HEK293 (cell line): ENCODE data around the gene STPG3.

Experiments
- CTCF ChIA-PET: fragments of 350-600 bp; formaldehyde crosslinking; extraction: SDS; loops from one replicate; lab custom pipeline; 2021; ENCODE audit warnings: antibody characterized with exemption; lab: Yijun Ruan, JAX
- POLR2A ChIA-PET: fragments of 300-600 bp; formaldehyde crosslinking; extraction: SDS; loops from one replicate; lab custom pipeline; 2020; ENCODE audit warnings: antibody characterized with exemption, inconsistent platforms; lab: Yijun Ruan, JAX
- H3K27ac ChIP-seq: fragments of 200-500 bp; sonication (Bioruptor generic); 2 replicates; pipeline ENCODE4 v1.5.1; 2014; ENCODE audit warnings: low read depth, low read length, control low read depth, inconsistent platforms; ENCODE audit errors: extremely low read depth
- H3K36me3 ChIP-seq, 2 experiments: fragments of 200-500 bp in 1 of 2; sonication (Bioruptor generic) in 1 of 2; 1 replicate in 1 of 2; 2 replicates in 1 of 2; pipeline ENCODE4 v1.5.1; 2014 to 2017; ENCODE audit warnings: inconsistent platforms in 2 of 2, low read length in 2 of 2; ENCODE audit not compliant: control insufficient read depth in 2 of 2, insufficient read depth in 1 of 2
- H3K4me1 ChIP-seq: fragments of 200-500 bp; sonication (Bioruptor generic); 2 replicates; pipeline ENCODE4 v1.5.1; 2014; ENCODE audit warnings: mild to moderate bottlenecking, low read length, inconsistent platforms; ENCODE audit not compliant: control insufficient read depth, insufficient read depth
- H3K4me3 ChIP-seq: 2 replicates; pipeline ENCODE4 v1.5.1; 2011; ENCODE audit warnings: low read depth, mild to moderate bottlenecking, control low read depth, low read length, moderate library complexity
- H3K9me3 ChIP-seq: fragments of 200-500 bp; sonication (Bioruptor generic); 2 replicates; pipeline ENCODE4 v1.5.1; 2014; ENCODE audit warnings: low read depth, low read length, inconsistent platforms; ENCODE audit not compliant: control insufficient read depth, insufficient read depth
- GFI1B ChIP-seq: fragments of 450-650 bp; formaldehyde crosslinking; IDR thresholded peaks from 2 replicates; pipeline ENCODE4 v1.5.1; 2016; ENCODE audit warnings: missing biosample characterization, missing genetic modification characterization
- IKZF3 ChIP-seq: fragments of 450-650 bp; IDR thresholded peaks from 2 replicates; pipeline ENCODE4 v1.5.0; 2018; ENCODE audit warnings: missing biosample characterization, mild to moderate bottlenecking, missing genetic modification characterization, moderate library complexity
- OVOL3 ChIP-seq: fragments of 450-650 bp; formaldehyde crosslinking; IDR thresholded peaks from 2 replicates; pipeline ENCODE4 v1.5.1; 2016; ENCODE audit warnings: missing biosample characterization, missing genetic modification characterization
- PRDM1 ChIP-seq: fragments of 450-650 bp; formaldehyde crosslinking; IDR thresholded peaks from 2 replicates; pipeline ENCODE4; 2016; ENCODE audit warnings: missing biosample characterization, missing genetic modification characterization
- REST ChIP-seq: fragments of 450-650 bp; formaldehyde crosslinking; IDR thresholded peaks from 2 replicates; pipeline ENCODE4 v1.5.1; 2016; ENCODE audit warnings: missing biosample characterization, missing genetic modification characterization
- SCRT1 ChIP-seq: fragments of 450-650 bp; formaldehyde crosslinking; IDR thresholded peaks from 2 replicates; pipeline ENCODE4 v1.5.1; 2016; ENCODE audit warnings: missing biosample characterization, missing genetic modification characterization, borderline replicate concordance
- SP2 ChIP-seq: fragments of 450-650 bp; formaldehyde crosslinking; IDR thresholded peaks from 2 replicates; pipeline ENCODE4 v1.5.1; 2016; ENCODE audit warnings: missing biosample characterization, missing genetic modification characterization
- SP7 ChIP-seq: fragments of 450-650 bp; formaldehyde crosslinking; IDR thresholded peaks from 2 replicates; pipeline ENCODE4 v1.5.1; 2016; ENCODE audit warnings: missing biosample characterization, missing genetic modification characterization
- ZFP41 ChIP-seq: fragments of 450-650 bp; formaldehyde crosslinking; IDR thresholded peaks from 2 replicates; pipeline ENCODE4 v1.5.1; 2016; ENCODE audit warnings: missing biosample characterization, missing genetic modification characterization, borderline replicate concordance
- ZIC2 ChIP-seq: fragments of 450-650 bp; formaldehyde crosslinking; IDR thresholded peaks from 2 replicates; pipeline ENCODE4 v1.5.1; 2016; ENCODE audit warnings: missing biosample characterization, missing genetic modification characterization
- ZNF114 ChIP-seq: fragments of 450-650 bp; formaldehyde crosslinking; IDR thresholded peaks from 2 replicates; pipeline ENCODE4 v1.5.0; 2017; ENCODE audit warnings: missing biosample characterization, missing genetic modification characterization
- ZNF223 ChIP-seq: fragments of 450-650 bp; formaldehyde crosslinking; IDR thresholded peaks from 2 replicates; pipeline ENCODE4 v1.5.1; 2016; ENCODE audit warnings: missing biosample characterization, missing genetic modification characterization
- ZNF239 ChIP-seq: fragments of 450-650 bp; formaldehyde crosslinking; IDR thresholded peaks from 2 replicates; pipeline ENCODE4 v1.5.1; 2016; ENCODE audit warnings: missing biosample characterization, missing genetic modification characterization
- ZNF292 ChIP-seq: fragments of 450-650 bp; formaldehyde crosslinking; IDR thresholded peaks from 2 replicates; pipeline ENCODE4 v1.5.1; 2016; ENCODE audit warnings: low read depth, missing biosample characterization, missing genetic modification characterization, borderline replicate concordance
- ZNF324 ChIP-seq: fragments of 450-650 bp; formaldehyde crosslinking; IDR thresholded peaks from 2 replicates; pipeline ENCODE4 v1.5.1; 2016; ENCODE audit warnings: missing biosample characterization, missing genetic modification characterization
- ZNF341 ChIP-seq: fragments of 450-650 bp; formaldehyde crosslinking; IDR thresholded peaks from 2 replicates; pipeline ENCODE4; 2016; ENCODE audit warnings: low read depth, missing biosample characterization, missing genetic modification characterization
- ZNF48 ChIP-seq: fragments of 450-650 bp; formaldehyde crosslinking; IDR thresholded peaks from 2 replicates; pipeline ENCODE4 v1.5.1; 2016; ENCODE audit warnings: missing biosample characterization, missing genetic modification characterization
- ZNF514 ChIP-seq: fragments of 450-650 bp; formaldehyde crosslinking; IDR thresholded peaks from 2 replicates; pipeline ENCODE4 v1.5.1; 2016; ENCODE audit warnings: missing biosample characterization, missing genetic modification characterization
- ZNF544 ChIP-seq: fragments of 450-650 bp; formaldehyde crosslinking; IDR thresholded peaks from 2 replicates; pipeline ENCODE4 v1.5.0; 2017; ENCODE audit warnings: missing biosample characterization, missing genetic modification characterization
- ZNF585B ChIP-seq: fragments of 450-650 bp; formaldehyde crosslinking; IDR thresholded peaks from 2 replicates; pipeline ENCODE4 v1.5.1; 2016; ENCODE audit warnings: missing biosample characterization, missing genetic modification characterization
- ZNF626 ChIP-seq: fragments of 450-650 bp; sonication (Bioruptor Pico); formaldehyde crosslinking; IDR thresholded peaks from 2 replicates; pipeline ENCODE4 v1.5.1; 2018; ENCODE audit warnings: missing biosample characterization, missing genetic modification characterization, inconsistent platforms
- ZNF768 ChIP-seq: fragments of 450-650 bp; formaldehyde crosslinking; IDR thresholded peaks from 2 replicates; pipeline ENCODE4 v1.5.1; 2018; ENCODE audit warnings: missing biosample characterization, mild to moderate bottlenecking, missing genetic modification characterization
- ZNF792 ChIP-seq: fragments of 450-650 bp; formaldehyde crosslinking; IDR thresholded peaks from 2 replicates; pipeline ENCODE4 v1.5.1; 2016; ENCODE audit warnings: missing biosample characterization, missing genetic modification characterization
- ZSCAN23 ChIP-seq: fragments of 450-650 bp; formaldehyde crosslinking; IDR thresholded peaks from 2 replicates; pipeline ENCODE4 v1.5.1; 2016; ENCODE audit warnings: missing biosample characterization, missing genetic modification characterization
- TF ChIP-seq, protein P1 (sequence below): fragments of 450-650 bp; formaldehyde crosslinking; IDR thresholded peaks from 2 replicates; pipeline ENCODE4 v1.5.1; 2017; ENCODE audit warnings: missing biosample characterization, missing genetic modification characterization
- TF ChIP-seq, protein P2 (sequence below): fragments of 450-650 bp; formaldehyde crosslinking; IDR thresholded peaks from 2 replicates; pipeline ENCODE4 v1.5.1; 2016; ENCODE audit warnings: missing biosample characterization, missing genetic modification characterization
- TF ChIP-seq, protein P3 (sequence below): sonication (generic); formaldehyde crosslinking; IDR thresholded peaks from 2 replicates; pipeline ENCODE4 v1.8.1; 2022; ENCODE audit warnings: mild to moderate bottlenecking, moderate library complexity, missing genetic modification reagents

STPG3 gene

GRCh38 chr9:137240318-137240840 is 10.7 kb upstream of the STPG3 start (continued):
- TF ChIP-seq ZNF292 (no peak), ZNF223 (tag by site-specific recombination) (no peak), ZSCAN23 (no peak; the same call in 1 of the 2 replicates), ZNF626 (tag by site-specific recombination) (no peak), IKZF3 (tag by site-specific recombination) (peak; percentile 84), SP7 (tag by site-specific recombination) (peak; percentile 86), ZNF48 (tag by site-specific recombination) (no peak), GFI1B (no peak)

DNA sequence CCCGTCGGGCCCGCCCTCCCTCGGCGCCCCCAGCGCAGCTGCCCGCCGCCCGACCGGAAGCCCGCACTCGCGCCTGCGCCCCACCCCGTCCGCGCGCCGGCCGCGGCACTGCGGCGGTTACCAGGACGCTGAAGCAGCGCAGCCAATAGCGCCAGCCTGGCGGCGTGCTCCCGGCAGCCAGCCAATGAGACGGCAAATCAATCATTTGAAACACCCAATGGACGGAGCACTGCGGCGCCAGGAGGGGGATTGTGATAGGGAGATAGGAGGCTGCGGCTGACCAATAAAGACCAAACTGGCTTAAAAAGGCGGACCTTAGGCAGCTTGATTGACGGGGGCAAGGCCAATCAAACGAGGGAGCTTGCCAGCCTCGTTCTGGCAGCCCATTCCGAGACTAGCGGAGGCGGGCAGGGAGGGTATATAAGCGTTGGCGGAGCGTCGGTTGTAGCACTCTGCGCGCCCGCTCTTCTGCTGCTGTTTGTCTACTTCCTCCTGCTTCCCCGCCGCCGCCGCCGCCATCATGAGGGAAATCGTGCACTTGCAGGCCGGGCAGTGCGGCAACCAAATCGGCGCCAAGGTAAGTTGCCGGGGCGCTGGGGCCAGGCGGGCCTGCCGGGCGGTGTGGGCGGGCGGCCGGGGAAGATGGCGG is 10.1 kb upstream of the STPG3 start, which contains the start of gene TUBB4B:
Gene TUBB4B, plus strand, starts transcription at position 447 of the 649 bp plus-strand sequence. Its CDS starts 74 bp downstream, at position 521.
- Histone ChIP-seq H3K9me3 (no peaks in the 10 kb centered on the region), H3K36me3 (peaks cover 0 to 32% of the 10 kb centered on the region in 2 experiments; a peak in 1 of 3 replicates), H3K4me1 (peaks cover 6% of the 10 kb centered on the region; the same call in 1 of the 2 replicates), H3K27ac (peak within 1 kb of the TSS; percentile 93), H3K4me3 (peak within 1 kb of the TSS; percentile 83)
- CTCF ChIA-PET = interaction anchor here (0.6 to 1.7 kb wide), 10 partner anchors 8 to 205 kb away, joined by 3 to 11 read pairs (median 3); partner anchors contain the start of genes CYSRT1, LRRC26, NELFB and NPDC1
- POLR2A ChIA-PET = interaction anchor here (0.6 to 11.5 kb wide), 82 partner anchors 13 to 514 kb away, joined by 3 to 336 read pairs (median 5); partner anchors contain the start of genes ANAPC2, ARRDC1, CLIC3 and CYSRT1
- TF ChIP-seq, protein P1, sequence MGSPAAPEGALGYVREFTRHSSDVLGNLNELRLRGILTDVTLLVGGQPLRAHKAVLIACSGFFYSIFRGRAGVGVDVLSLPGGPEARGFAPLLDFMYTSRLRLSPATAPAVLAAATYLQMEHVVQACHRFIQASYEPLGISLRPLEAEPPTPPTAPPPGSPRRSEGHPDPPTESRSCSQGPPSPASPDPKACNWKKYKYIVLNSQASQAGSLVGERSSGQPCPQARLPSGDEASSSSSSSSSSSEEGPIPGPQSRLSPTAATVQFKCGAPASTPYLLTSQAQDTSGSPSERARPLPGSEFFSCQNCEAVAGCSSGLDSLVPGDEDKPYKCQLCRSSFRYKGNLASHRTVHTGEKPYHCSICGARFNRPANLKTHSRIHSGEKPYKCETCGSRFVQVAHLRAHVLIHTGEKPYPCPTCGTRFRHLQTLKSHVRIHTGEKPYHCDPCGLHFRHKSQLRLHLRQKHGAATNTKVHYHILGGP (tag by site-specific recombination) = no peak
- TF ChIP-seq ZNF585B (tag by site-specific recombination) = no peak
- TF ChIP-seq ZNF792 (tag by site-specific recombination) = no peak
- TF ChIP-seq SCRT1 (tag by site-specific recombination) = no peak
- no peak for TF ChIP-seq ZNF544
- TF ChIP-seq, protein P2, sequence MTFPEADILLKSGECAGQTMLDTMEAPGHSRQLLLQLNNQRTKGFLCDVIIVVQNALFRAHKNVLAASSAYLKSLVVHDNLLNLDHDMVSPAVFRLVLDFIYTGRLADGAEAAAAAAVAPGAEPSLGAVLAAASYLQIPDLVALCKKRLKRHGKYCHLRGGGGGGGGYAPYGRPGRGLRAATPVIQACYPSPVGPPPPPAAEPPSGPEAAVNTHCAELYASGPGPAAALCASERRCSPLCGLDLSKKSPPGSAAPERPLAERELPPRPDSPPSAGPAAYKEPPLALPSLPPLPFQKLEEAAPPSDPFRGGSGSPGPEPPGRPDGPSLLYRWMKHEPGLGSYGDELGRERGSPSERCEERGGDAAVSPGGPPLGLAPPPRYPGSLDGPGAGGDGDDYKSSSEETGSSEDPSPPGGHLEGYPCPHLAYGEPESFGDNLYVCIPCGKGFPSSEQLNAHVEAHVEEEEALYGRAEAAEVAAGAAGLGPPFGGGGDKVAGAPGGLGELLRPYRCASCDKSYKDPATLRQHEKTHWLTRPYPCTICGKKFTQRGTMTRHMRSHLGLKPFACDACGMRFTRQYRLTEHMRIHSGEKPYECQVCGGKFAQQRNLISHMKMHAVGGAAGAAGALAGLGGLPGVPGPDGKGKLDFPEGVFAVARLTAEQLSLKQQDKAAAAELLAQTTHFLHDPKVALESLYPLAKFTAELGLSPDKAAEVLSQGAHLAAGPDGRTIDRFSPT (tag by site-specific recombination) = no peak
- peak; percentile 99 for TF ChIP-seq SP2 (tag by site-specific recombination)
- no peak for TF ChIP-seq PRDM1 (tag by site-specific recombination)
- TF ChIP-seq ZNF341 = peak; percentile 37; the same call in 1 of the 2 replicates
- TF ChIP-seq ZNF514 (tag by site-specific recombination) = no peak
- no peak for TF ChIP-seq ZNF768
- TF ChIP-seq ZNF239 (tag by site-specific recombination) = no peak
- no peak for TF ChIP-seq ZNF48 (tag by site-specific recombination)
- TF ChIP-seq, protein P3, sequence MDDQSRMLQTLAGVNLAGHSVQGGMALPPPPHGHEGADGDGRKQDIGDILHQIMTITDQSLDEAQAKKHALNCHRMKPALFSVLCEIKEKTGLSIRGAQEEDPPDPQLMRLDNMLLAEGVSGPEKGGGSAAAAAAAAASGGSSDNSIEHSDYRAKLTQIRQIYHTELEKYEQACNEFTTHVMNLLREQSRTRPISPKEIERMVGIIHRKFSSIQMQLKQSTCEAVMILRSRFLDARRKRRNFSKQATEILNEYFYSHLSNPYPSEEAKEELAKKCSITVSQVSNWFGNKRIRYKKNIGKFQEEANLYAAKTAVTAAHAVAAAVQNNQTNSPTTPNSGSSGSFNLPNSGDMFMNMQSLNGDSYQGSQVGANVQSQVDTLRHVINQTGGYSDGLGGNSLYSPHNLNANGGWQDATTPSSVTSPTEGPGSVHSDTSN (CRISPR knock-in tag) = peak; percentile 100
- TF ChIP-seq ZFP41 (tag by site-specific recombination) = peak; percentile 84; the same call in 1 of the 2 replicates
- TF ChIP-seq ZIC2 (tag by site-specific recombination) = no peak
- TF ChIP-seq OVOL3 (tag by site-specific recombination) = no peak
- TF ChIP-seq ZNF324 (tag by site-specific recombination) = 0 out of 2 replicates have a peak, but pooled peaks have one; percentile 42
- no peak; the same call in 1 of the 2 replicates for TF ChIP-seq REST (tag by site-specific recombination)
- no peak for TF ChIP-seq ZNF114
